DOHH2 (cell line): ENCODE measurements around the gene F9.

Experiments used
- H3F3A ChIP-seq: fragments of 200-600 bp; sonication (generic), shearing (Covaris generic); 2 replicates; pipeline ENCODE4 v1.6.0; 2016; ENCODE audit warnings: antibody characterized with exemption, mild to moderate bottlenecking; ENCODE audit not compliant: control insufficient read depth, insufficient read depth
- H3K27ac ChIP-seq: fragments of 200-600 bp; sonication (generic); 2 replicates; pipeline ENCODE4 v1.5.1; 2014; ENCODE audit warnings: low read depth, mild to moderate bottlenecking, low read length, moderate library complexity
- H3K27me3 ChIP-seq: fragments of 200-600 bp; sonication (generic); 2 replicates; pipeline ENCODE4 v1.6.1; 2014; ENCODE audit warnings: mild to moderate bottlenecking, low read length, mixed read lengths; ENCODE audit not compliant: control insufficient read depth
- H3K36me3 ChIP-seq: fragments of 200-600 bp; sonication (generic); 2 replicates; pipeline ENCODE4 v1.6.1; 2014; ENCODE audit warnings: mild to moderate bottlenecking, low read length, moderate library complexity, mixed read lengths; ENCODE audit not compliant: control insufficient read depth
- H3K4me1 ChIP-seq: fragments of 200-600 bp; sonication (generic); 2 replicates; pipeline ENCODE4 v1.6.1; 2014; ENCODE audit warnings: mild to moderate bottlenecking, low read length, mixed read lengths; ENCODE audit not compliant: control insufficient read depth
- H3K4me2 ChIP-seq: fragments of 200-600 bp; sonication (generic); 2 replicates; pipeline ENCODE4 v1.6.0; 2014; ENCODE audit warnings: mild to moderate bottlenecking, low read length, moderate library complexity
- H3K4me3 ChIP-seq: fragments of 200-600 bp; sonication (generic); 2 replicates; pipeline ENCODE4 v1.5.1; 2014; ENCODE audit warnings: mild to moderate bottlenecking, low read length, mixed read lengths
- H3K79me2 ChIP-seq: fragments of 200-600 bp; sonication (generic); 2 replicates; pipeline ENCODE4 v1.6.1; 2014; ENCODE audit warnings: mild to moderate bottlenecking, low read length, mixed read lengths; ENCODE audit not compliant: control insufficient read depth
- H3K9me2 ChIP-seq: fragments of 200-600 bp; sonication (generic); replicated peaks from 2 replicates; pipeline ENCODE4 v1.6.1; 2014; ENCODE audit warnings: mild to moderate bottlenecking, low read length, mixed read lengths; ENCODE audit not compliant: control insufficient read depth
- H3K9me3 ChIP-seq: fragments of 200-600 bp; sonication (generic); 2 replicates; pipeline ENCODE4 v1.6.1; 2014; ENCODE audit warnings: antibody characterized with exemption, low read length, mixed read lengths; ENCODE audit not compliant: control insufficient read depth, insufficient read depth
- H4K20me1 ChIP-seq: fragments of 200-600 bp; sonication (generic); 2 replicates; pipeline ENCODE4 v1.6.0; 2014; ENCODE audit warnings: low read depth, mild to moderate bottlenecking, antibody characterized with exemption, low read length, moderate library complexity; ENCODE audit not compliant: control insufficient read depth, insufficient read depth
- EZH2phosphoT487 ChIP-seq: fragments of 200-600 bp; sonication (generic); IDR thresholded peaks from 2 replicates; pipeline ENCODE4 v1.6.1; 2017; ENCODE audit warnings: borderline replicate concordance, mild to moderate bottlenecking, antibody characterized with exemption, low read length, moderate library complexity, mixed read lengths
- TF ChIP-seq, protein P1 (sequence below): fragments of 200-600 bp; sonication (generic); IDR thresholded peaks from one replicate; pipeline ENCODE4 v1.5.1; 2014; ENCODE audit warnings: antibody characterized with exemption, mild to moderate bottlenecking, low read depth, low read length; ENCODE audit not compliant: poor library complexity, severe bottlenecking

Gene F9

DNA sequence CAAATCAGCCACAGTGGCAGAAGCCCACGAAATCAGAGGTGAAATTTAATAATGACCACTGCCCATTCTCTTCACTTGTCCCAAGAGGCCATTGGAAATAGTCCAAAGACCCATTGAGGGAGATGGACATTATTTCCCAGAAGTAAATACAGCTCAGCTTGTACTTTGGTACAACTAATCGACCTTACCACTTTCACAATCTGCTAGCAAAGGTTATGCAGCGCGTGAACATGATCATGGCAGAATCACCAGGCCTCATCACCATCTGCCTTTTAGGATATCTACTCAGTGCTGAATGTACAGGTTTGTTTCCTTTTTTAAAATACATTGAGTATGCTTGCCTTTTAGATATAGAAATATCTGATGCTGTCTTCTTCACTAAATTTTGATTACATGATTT is at the start of gene F9:
TSS of gene F9 (plus strand) at position 190 of the 400 bp plus-strand sequence. CDS start at position 216, 26 bp downstream.
- TF ChIP-seq EZH2phosphoT487, result no peak
- TF ChIP-seq, protein P1, sequence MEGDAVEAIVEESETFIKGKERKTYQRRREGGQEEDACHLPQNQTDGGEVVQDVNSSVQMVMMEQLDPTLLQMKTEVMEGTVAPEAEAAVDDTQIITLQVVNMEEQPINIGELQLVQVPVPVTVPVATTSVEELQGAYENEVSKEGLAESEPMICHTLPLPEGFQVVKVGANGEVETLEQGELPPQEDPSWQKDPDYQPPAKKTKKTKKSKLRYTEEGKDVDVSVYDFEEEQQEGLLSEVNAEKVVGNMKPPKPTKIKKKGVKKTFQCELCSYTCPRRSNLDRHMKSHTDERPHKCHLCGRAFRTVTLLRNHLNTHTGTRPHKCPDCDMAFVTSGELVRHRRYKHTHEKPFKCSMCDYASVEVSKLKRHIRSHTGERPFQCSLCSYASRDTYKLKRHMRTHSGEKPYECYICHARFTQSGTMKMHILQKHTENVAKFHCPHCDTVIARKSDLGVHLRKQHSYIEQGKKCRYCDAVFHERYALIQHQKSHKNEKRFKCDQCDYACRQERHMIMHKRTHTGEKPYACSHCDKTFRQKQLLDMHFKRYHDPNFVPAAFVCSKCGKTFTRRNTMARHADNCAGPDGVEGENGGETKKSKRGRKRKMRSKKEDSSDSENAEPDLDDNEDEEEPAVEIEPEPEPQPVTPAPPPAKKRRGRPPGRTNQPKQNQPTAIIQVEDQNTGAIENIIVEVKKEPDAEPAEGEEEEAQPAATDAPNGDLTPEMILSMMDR, result no peak

GRCh38 chrX:139483699-139484098 is 46.8 kb upstream of the F9 start:
- Histone ChIP-seq H3K4me2 (no peak overlapping the region), H3K79me2 (no peaks in the 10 kb centered on the region), H3K27ac (no peak overlapping the region), H3K9me3 (no peaks in the 10 kb centered on the region), H3K4me3 (no peak overlapping the region), H4K20me1 (no peaks in the 10 kb centered on the region), H3F3A (no peaks in the 10 kb centered on the region), H3K36me3 (no peaks in the 10 kb centered on the region), H3K9me2 (no peaks in the 10 kb centered on the region), H3K4me1 (no peaks in the 10 kb centered on the region), H3K27me3 (no peaks in the 10 kb centered on the region)
- no peak for TF ChIP-seq EZH2phosphoT487
- TF ChIP-seq, protein P1, result no peak

More for the DNA sequence above, at the start of gene F9:
- no peak within 1 kb of the TSS for H3K4me3 ChIP-seq
- no peaks in the 10 kb centered on the region for H3K9me3 ChIP-seq
- H3F3A ChIP-seq, result no peaks in the 10 kb centered on the region
- no peaks in the 10 kb centered on the region for H4K20me1 ChIP-seq
- H3K4me2 ChIP-seq, result no peak within 1 kb of the TSS
- H3K36me3 ChIP-seq, result no peaks in the 10 kb centered on the region
- H3K27me3 ChIP-seq, result no peaks in the 10 kb centered on the region
- H3K9me2 ChIP-seq, result no peaks in the 10 kb centered on the region
- H3K79me2 ChIP-seq, result no peaks in the 10 kb centered on the region
- H3K27ac ChIP-seq, result no peak within 1 kb of the TSS
- H3K4me1 ChIP-seq, result no peaks in the 10 kb centered on the region

GRCh38 chrX:139484591-139484990 is 45.9 kb upstream of the F9 start:
- Histone ChIP-seq H3K9me3 (no peaks in the 10 kb centered on the region), H3F3A (no peaks in the 10 kb centered on the region), H3K4me2 (no peak overlapping the region), H3K4me1 (no peaks in the 10 kb centered on the region), H4K20me1 (no peaks in the 10 kb centered on the region), H3K36me3 (no peaks in the 10 kb centered on the region), H3K9me2 (no peaks in the 10 kb centered on the region), H3K27ac (no peak overlapping the region), H3K79me2 (no peaks in the 10 kb centered on the region), H3K27me3 (no peaks in the 10 kb centered on the region), H3K4me3 (no peak overlapping the region)
- TF ChIP-seq EZH2phosphoT487, result no peak

- Histone ChIP-seq H3K27ac (no peak overlapping the region), H4K20me1 (no peaks in the 10 kb centered on the region), H3K4me3 (no peak overlapping the region), H3K79me2 (no peaks in the 10 kb centered on the region), H3K9me3 (no peaks in the 10 kb centered on the region), H3K36me3 (no peaks in the 10 kb centered on the region), H3K9me2 (no peaks in the 10 kb centered on the region), H3F3A (no peaks in the 10 kb centered on the region), H3K4me2 (no peak overlapping the region), H3K4me1 (no peaks in the 10 kb centered on the region), H3K27me3 (no peaks in the 10 kb centered on the region)
- TF ChIP-seq EZH2phosphoT487, result no peak
- TF ChIP-seq, protein P1, result no peak
Measured at GRCh38 chrX:139495324-139495723, 35.2 kb upstream of the F9 start.
